NCI-H2227 (cell line): ENCODE data around the gene UBE3B.

Experiments used
- DNase-seq: peaks from one replicate; lab custom pipeline; 2025; ENCODE audit not compliant: unreplicated experiment; lab: John Stamatoyannopoulos, UW

UBE3B gene

GRCh38 chr12:109568486-109568885 lies 91.1 kb downstream of the UBE3B start:
- no peak for DNase-seq

DNA sequence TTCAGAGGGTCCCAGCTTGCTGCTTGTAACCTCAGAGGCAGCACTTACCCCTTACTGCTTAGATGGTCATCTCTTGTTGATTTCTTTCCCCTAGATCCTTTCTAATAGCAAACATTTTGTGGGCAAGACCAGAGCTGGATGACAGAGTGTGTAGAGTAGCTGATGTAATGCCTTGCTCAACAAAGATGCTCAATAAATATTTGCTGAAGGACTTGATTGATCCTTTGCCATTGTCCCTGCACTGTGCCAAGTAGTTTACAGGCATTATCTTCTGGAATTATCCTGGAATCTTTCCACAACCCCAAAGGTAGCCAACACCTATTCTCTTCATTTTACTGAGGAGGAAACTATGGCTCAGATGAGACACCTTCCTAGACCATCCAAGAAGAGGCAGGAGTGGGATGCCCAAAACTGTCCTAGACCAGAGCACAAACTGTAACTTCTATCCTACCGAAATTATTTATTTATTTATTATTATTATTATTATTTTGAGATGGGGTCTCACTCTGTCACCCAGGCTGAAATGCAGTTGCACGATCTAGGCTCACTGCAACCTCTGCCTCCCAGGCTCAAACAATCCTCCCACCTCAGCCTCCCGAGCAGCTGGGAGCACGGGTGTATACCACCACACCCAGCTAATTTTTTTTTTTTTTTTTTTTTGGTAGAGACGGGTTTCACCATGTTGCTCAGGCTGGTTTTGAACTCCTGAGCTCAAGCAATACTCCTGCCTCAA lies 94.5 kb downstream of the UBE3B start:
- no peak for DNase-seq

- no peak for DNase-seq
Observed at GRCh38 chr12:109572506-109572845, 95.0 kb downstream of the UBE3B start.

GRCh38 chr12:109573029-109573913 lies 95.8 kb downstream of the UBE3B start, which contains the start of the genes MMAB and MVK:
MMAB (minus strand) TSS chr12:109573504; CDS start chr12:109573480, 24 bp downstream.
MVK (plus strand) TSS chr12:109573794; CDS start chr12:109574823, 1,029 bp downstream.
- DNase-seq, result peak; percentile 99

DNA sequence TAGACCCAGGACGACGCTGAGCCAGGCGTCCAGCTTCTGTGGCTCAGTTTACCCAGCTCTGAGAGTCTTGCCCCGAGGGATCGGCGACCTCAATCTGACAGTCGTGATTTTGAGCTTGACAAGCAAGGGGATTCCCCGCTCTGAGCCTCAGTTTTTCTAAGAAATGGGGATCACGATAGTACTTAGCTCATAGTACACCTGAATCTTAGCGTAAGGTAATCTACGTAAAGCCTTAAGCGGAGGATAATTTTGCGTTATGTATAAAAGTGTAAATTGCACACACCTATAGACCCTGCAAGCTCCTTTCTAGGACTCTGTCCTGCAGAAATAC lies 96.4 kb downstream of the UBE3B start:
- no peak for DNase-seq

- no peak for DNase-seq
Observed at GRCh38 chr12:109575683-109576082, 98.2 kb downstream of the UBE3B start.

GRCh38 chr12:109577311-109577710 lies 99.9 kb downstream of the UBE3B start:
- no peak for DNase-seq

DNA sequence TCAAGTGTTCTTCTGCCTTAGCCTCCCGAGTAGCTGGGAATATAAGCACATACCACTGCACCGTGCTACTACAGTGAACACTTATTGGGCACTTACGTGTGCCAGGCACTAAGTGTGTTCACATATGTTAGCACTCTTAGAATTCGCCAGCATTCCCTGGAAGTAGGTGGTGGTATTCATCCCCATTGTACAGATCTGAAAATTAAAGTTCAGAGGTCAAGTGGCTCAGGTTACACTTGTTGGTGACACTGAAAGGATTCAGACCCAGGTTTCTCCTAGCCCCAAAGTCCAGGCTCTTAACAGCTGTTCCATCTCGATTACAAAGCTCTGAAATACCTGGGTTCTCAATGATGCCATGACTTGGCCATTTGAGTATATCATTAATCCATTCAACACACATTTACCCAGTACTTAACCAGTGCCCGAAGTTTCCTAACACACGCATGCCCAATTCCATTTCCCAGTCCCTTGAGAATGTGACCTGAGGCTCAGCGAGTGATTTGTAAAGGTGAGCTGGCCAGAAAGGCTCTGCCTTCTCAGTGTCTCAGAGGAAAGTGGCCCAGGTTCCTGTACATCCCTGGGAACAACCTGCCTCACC lies 101.0 kb downstream of the UBE3B start:
- DNase-seq, result no peak

- DNase-seq, result no peak
Observed at GRCh38 chr12:109579639-109580038, 102.2 kb downstream of the UBE3B start.

- DNase-seq, result no peak
Observed at GRCh38 chr12:109580272-109580671, 102.8 kb downstream of the UBE3B start.

- no peak for DNase-seq
Observed at GRCh38 chr12:109580684-109581333, 103.4 kb downstream of the UBE3B start.

- DNase-seq, result no peak
Observed at GRCh38 chr12:109581334-109581691, 103.9 kb downstream of the UBE3B start.

GRCh38 chr12:109581856-109582255 lies 104.4 kb downstream of the UBE3B start:
- no peak for DNase-seq

- no peak for DNase-seq
Observed at GRCh38 chr12:109582636-109583035, 105.2 kb downstream of the UBE3B start.

- DNase-seq, result no peak
Observed at GRCh38 chr12:109583733-109584132, 106.3 kb downstream of the UBE3B start.
